Hindlimb muscle (tissue), 1 donor: ENCODE measurements around the gene SKI. TPM values are rescaled to one million over a fixed set of nuclear protein-coding genes. Genes with fewer than 3 reads are reported as not detected.

ENCODE experiments used
- DNase-seq: peaks from one replicate; pipeline ENCODE4 v3.0.0-alpha.2; 2013
- polyA plus RNA-seq: library from polyadenylated mRNA; unstranded; fragments of 120-200 nt; gene quantifications from one replicate; pipeline ENCODE4 v1.2.1, GENCODE V29; 2013; ENCODE audit not compliant: insufficient read length

The SKI gene
- polyA plus RNA-seq, 1 donor = 70.0 TPM

- DNase-seq = no peak
Observed at GRCh38 chr1:2358072-2358471, 130.0 kb downstream of the SKI start.

DNA sequence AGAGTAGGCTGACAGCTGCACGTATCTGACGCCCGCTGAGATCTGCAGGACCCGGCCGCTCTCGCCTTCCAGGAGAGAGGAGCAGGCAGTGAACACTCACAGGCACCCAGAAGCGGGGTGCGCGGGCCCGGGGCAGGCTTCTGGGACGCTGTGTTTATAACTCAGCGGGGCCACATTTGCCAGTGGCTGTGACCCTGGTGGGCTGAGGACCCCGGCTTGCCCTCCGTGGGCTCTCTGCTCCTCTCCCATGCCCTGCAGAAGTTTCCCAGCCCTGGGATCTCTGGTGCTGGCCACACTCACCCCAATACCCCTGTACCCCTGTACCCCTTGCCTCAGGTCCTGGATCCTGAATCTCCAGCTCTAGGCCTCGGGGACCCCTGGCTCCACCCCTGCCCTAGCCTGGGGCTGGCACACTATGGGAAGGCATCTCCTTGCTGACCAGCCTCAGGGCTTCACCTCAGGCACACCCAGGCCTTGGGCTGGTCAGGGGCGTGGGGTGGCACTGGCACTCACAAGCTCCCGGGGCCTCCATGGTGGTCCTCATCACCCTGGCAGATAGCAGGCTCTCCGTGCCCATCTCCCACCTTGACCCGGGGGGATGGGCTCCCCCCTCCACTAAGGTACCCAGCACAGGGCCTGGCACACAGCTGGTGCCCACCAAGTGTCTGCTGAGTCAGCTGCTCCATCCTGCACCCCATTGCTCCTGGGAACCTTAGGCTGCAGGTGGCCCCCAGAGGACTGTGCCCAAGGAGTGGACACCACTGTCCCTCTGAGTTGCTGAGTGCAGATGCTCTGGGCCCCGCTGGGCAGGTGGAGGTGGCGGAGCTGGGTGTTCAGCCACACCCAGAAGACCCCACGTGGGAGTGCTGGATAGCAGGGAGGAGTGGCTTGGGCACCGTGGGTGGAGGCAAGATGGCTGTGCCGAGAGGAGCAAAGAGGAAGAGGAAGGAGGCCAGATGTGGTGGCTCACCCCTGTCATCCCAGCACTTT is 130.8 kb downstream of the SKI start:
- no peak for DNase-seq

Other genes starting within 250 kb of the SKI start
- 0.19 TPM for gene CFAP74, start 224.5 kb upstream of the SKI start, polyA plus RNA-seq
- gene GABRD, start 209.0 kb upstream of the SKI start, polyA plus RNA-seq = 1.1 TPM
- gene PRKCZ, start 177.9 kb upstream of the SKI start, polyA plus RNA-seq = 7.8 TPM
- gene FAAP20, start 33.5 kb upstream of the SKI start, polyA plus RNA-seq = 50.9 TPM
- gene MORN1, start 163.2 kb downstream of the SKI start, polyA plus RNA-seq = 8.5 TPM
- 72.7 TPM for gene RER1, start 163.5 kb downstream of the SKI start, polyA plus RNA-seq
- gene PEX10, start 184.2 kb downstream of the SKI start, polyA plus RNA-seq = 22.9 TPM
- 1.0 TPM for gene PLCH2, start 248.0 kb downstream of the SKI start, polyA plus RNA-seq